ENCODE data around the gene HSD17B12.

- no peak for TF ChIP-seq POLR2A (IDR thresholded peaks at IDR 0.05; ENCODE audit: low read depth, low read length)
- TF ChIP-seq EZH2 (IDR thresholded peaks at IDR 0.05; ENCODE audit: borderline replicate concordance, low read depth, low read length, severe bottlenecking) = no peak
- no peak for TF ChIP-seq CTCF (IDR thresholded peaks at IDR 0.05; ENCODE audit: extremely low read depth in 1 of 2, insufficient read depth in 1 of 2, low read depth in 1 of 2, low read length in 2 of 2)
- no peak for TF ChIP-seq POLR2AphosphoS5 (IDR thresholded peaks at IDR 0.05; ENCODE audit: insufficient read depth, low read depth, low read length)
- no peak for TF ChIP-seq MAX (IDR thresholded peaks at IDR 0.05; ENCODE audit: insufficient read depth, insufficient read length)
- TF ChIP-seq MYC (IDR thresholded peaks at IDR 0.05; ENCODE audit: low read depth, low read length) = no peak
- TF ChIP-seq FOS (IDR thresholded peaks at IDR 0.05; ENCODE audit: borderline replicate concordance, insufficient read depth, low read length) = no peak
- TF ChIP-seq JUN (IDR thresholded peaks at IDR 0.05; ENCODE audit: borderline replicate concordance, insufficient read depth, insufficient read length, low read depth) = no peak
- TF ChIP-seq GATA2 (IDR thresholded peaks at IDR 0.05; ENCODE audit: insufficient read depth, insufficient read length, low read depth, low read length) = no peak
Observed at GRCh38 chr11:43892851-43893250, 212.3 kb downstream of the HSD17B12 start.

Data from endothelial cell of umbilical vein (primary cell).